ENCODE results near the gene ITGAL. TPM values are rescaled to one million over a fixed set of nuclear protein-coding genes. Genes with fewer than 3 reads are reported as not detected.
A peak's percentile ranks its signal among the peaks of the same experiment; 100 is the strongest.
"Not testable (repeated sequence)": the region's sequence is repeated elsewhere in the genome, so short reads cannot be mapped to it uniquely, and the experiment has no call there.

ITGAL gene
- total and polyA plus RNA-seq, 4 donors = 1.2 to 4.9 (median 3.7) TPM

- Histone ChIP-seq H3K9me3 (ENCODE audit: control insufficient read depth, insufficient read depth, low read length) (no peaks in the 10 kb centered on the region), H3K4me3 (ENCODE audit: low read depth, low read length) (no peak overlapping the region), H3K36me3 (ENCODE audit: control insufficient read depth, insufficient read depth, low read length) (peaks cover 32% of the 10 kb centered on the region), H3K27ac (ENCODE audit: low read depth, low read length) (no peak overlapping the region), H3K27me3 (ENCODE audit: control insufficient read depth, insufficient read depth, low read length) (no peaks in the 10 kb centered on the region), H3K4me1 (ENCODE audit: control insufficient read depth, insufficient read depth, low read length) (peaks cover 36% of the 10 kb centered on the region)
- no peak for DNase-seq (ENCODE audit: low read depth in 4 of 6, low spot score in 6 of 6)
- WGBS (ENCODE audit: insufficient coverage) = 92% methylated on average over 8 of the region's 13 CpGs
Observed at GRCh38 chr16:30530163-30531037, 57.9 kb downstream of the ITGAL start.

GRCh38 chr16:30532285-30533145 is 60.0 kb downstream of the ITGAL start:
- Histone ChIP-seq H3K27me3 (ENCODE audit: control insufficient read depth, insufficient read depth, low read length) (no peaks in the 10 kb centered on the region), H3K9me3 (ENCODE audit: control insufficient read depth, insufficient read depth, low read length) (no peaks in the 10 kb centered on the region), H3K4me1 (ENCODE audit: control insufficient read depth, insufficient read depth, low read length) (peaks cover 29% of the 10 kb centered on the region), H3K4me3 (ENCODE audit: low read depth, low read length) (no peak overlapping the region), H3K36me3 (ENCODE audit: control insufficient read depth, insufficient read depth, low read length) (peaks cover 32% of the 10 kb centered on the region), H3K27ac (ENCODE audit: low read depth, low read length) (no peak overlapping the region)
- WGBS (ENCODE audit: insufficient coverage) = 95% methylated on average over 52 of the region's 57 CpGs
- no peak for DNase-seq (ENCODE audit: low read depth in 4 of 6, low spot score in 6 of 6)

- 81% methylated on average over 10 of the region's 11 CpGs for WGBS (ENCODE audit: insufficient coverage)
- H3K4me3 ChIP-seq (ENCODE audit: low read depth, low read length) = no peak overlapping the region
- DNase-seq (ENCODE audit: low read depth in 4 of 6, low spot score in 6 of 6) = no peak
Observed at GRCh38 chr16:30533146-30533522, 60.6 kb downstream of the ITGAL start.

GRCh38 chr16:30533748-30534367 is 61.3 kb downstream of the ITGAL start:
- H3K9me3 ChIP-seq (ENCODE audit: control insufficient read depth, insufficient read depth, low read length) = no peaks in the 10 kb centered on the region
- 21% methylated on average over 24 of the region's 29 CpGs for WGBS (ENCODE audit: insufficient coverage)

More at GRCh38 chr16:30533146-30533522, 60.6 kb downstream of the ITGAL start:
- H3K36me3 ChIP-seq (ENCODE audit: control insufficient read depth, insufficient read depth, low read length) = peaks cover 32% of the 10 kb centered on the region
- no peaks in the 10 kb centered on the region for H3K9me3 ChIP-seq (ENCODE audit: control insufficient read depth, insufficient read depth, low read length)
- H3K27ac ChIP-seq (ENCODE audit: low read depth, low read length) = no peak overlapping the region
- peaks cover 22% of the 10 kb centered on the region for H3K4me1 ChIP-seq (ENCODE audit: control insufficient read depth, insufficient read depth, low read length)
- H3K27me3 ChIP-seq (ENCODE audit: control insufficient read depth, insufficient read depth, low read length) = no peaks in the 10 kb centered on the region

GRCh38 chr16:30534368-30535105 is 62.0 kb downstream of the ITGAL start, which contains the start of gene ZNF747:
Gene ZNF747, minus strand, starts transcription at chr16:30534858. Its CDS starts 179 bp downstream, at chr16:30534679.
- Histone ChIP-seq H3K4me3 (ENCODE audit: low read depth, low read length) (peak within 1 kb of the TSS; percentile 92), H3K9me3 (ENCODE audit: control insufficient read depth, insufficient read depth, low read length) (no peaks in the 10 kb centered on the region), H3K27ac (ENCODE audit: low read depth, low read length) (peak within 1 kb of the TSS; percentile 94), H3K4me1 (ENCODE audit: control insufficient read depth, insufficient read depth, low read length) (peaks cover 21% of the 10 kb centered on the region), H3K36me3 (ENCODE audit: control insufficient read depth, insufficient read depth, low read length) (peaks cover 36% of the 10 kb centered on the region), H3K27me3 (ENCODE audit: control insufficient read depth, insufficient read depth, low read length) (no peaks in the 10 kb centered on the region)
- under 1% methylated on average over 70 of the region's 70 CpGs for WGBS (ENCODE audit: insufficient coverage)
- peak; percentile 87 to 98 (median 92) for DNase-seq (ENCODE audit: low read depth in 4 of 6, low spot score in 6 of 6)

More at GRCh38 chr16:30533748-30534367, 61.3 kb downstream of the ITGAL start:
- Histone ChIP-seq H3K27me3 (ENCODE audit: control insufficient read depth, insufficient read depth, low read length) (no peaks in the 10 kb centered on the region), H3K4me1 (ENCODE audit: control insufficient read depth, insufficient read depth, low read length) (peaks cover 21% of the 10 kb centered on the region), H3K27ac (ENCODE audit: low read depth, low read length) (peak overlapping the region; percentile 94), H3K4me3 (ENCODE audit: low read depth, low read length) (peak overlapping the region; percentile 92), H3K36me3 (ENCODE audit: control insufficient read depth, insufficient read depth, low read length) (peaks cover 32% of the 10 kb centered on the region)
- no peak for DNase-seq (ENCODE audit: low read depth in 4 of 6, low spot score in 6 of 6)

- peak overlapping the region; percentile 94 for H3K27ac ChIP-seq (ENCODE audit: low read depth, low read length)
- under 1% methylated on average over 15 of the region's 18 CpGs for WGBS (ENCODE audit: insufficient coverage)
- peaks cover 21% of the 10 kb centered on the region for H3K4me1 ChIP-seq (ENCODE audit: control insufficient read depth, insufficient read depth, low read length)
- peak overlapping the region; percentile 92 for H3K4me3 ChIP-seq (ENCODE audit: low read depth, low read length)
- H3K27me3 ChIP-seq (ENCODE audit: control insufficient read depth, insufficient read depth, low read length) = no peaks in the 10 kb centered on the region
- H3K9me3 ChIP-seq (ENCODE audit: control insufficient read depth, insufficient read depth, low read length) = no peaks in the 10 kb centered on the region
- peaks cover 38% of the 10 kb centered on the region for H3K36me3 ChIP-seq (ENCODE audit: control insufficient read depth, insufficient read depth, low read length)
- DNase-seq (ENCODE audit: low read depth in 4 of 6, low spot score in 6 of 6) = no peak
Observed at GRCh38 chr16:30535106-30535776, 62.7 kb downstream of the ITGAL start.

- Histone ChIP-seq H3K4me1 (ENCODE audit: control insufficient read depth, insufficient read depth, low read length) (peaks cover 21% of the 10 kb centered on the region), H3K9me3 (ENCODE audit: control insufficient read depth, insufficient read depth, low read length) (no peaks in the 10 kb centered on the region), H3K27me3 (ENCODE audit: control insufficient read depth, insufficient read depth, low read length) (no peaks in the 10 kb centered on the region), H3K27ac (ENCODE audit: low read depth, low read length) (peak overlapping the region; percentile 94), H3K36me3 (ENCODE audit: control insufficient read depth, insufficient read depth, low read length) (peaks cover 35% of the 10 kb centered on the region), H3K4me3 (ENCODE audit: low read depth, low read length) (peak overlapping the region; percentile 92)
- 21% methylated on average over 10 of the region's 12 CpGs for WGBS (ENCODE audit: insufficient coverage)
- peak in 2 of 6 donors; percentile 82 to 84 for DNase-seq (ENCODE audit: low read depth in 4 of 6, low spot score in 6 of 6)
Observed at GRCh38 chr16:30535777-30536190, 63.2 kb downstream of the ITGAL start.

GRCh38 chr16:30536391-30537024 is 64.0 kb downstream of the ITGAL start:
- Histone ChIP-seq H3K4me1 (ENCODE audit: control insufficient read depth, insufficient read depth, low read length) (peaks cover 21% of the 10 kb centered on the region), H3K36me3 (ENCODE audit: control insufficient read depth, insufficient read depth, low read length) (peaks cover 28% of the 10 kb centered on the region)
- H3K9me3 ChIP-seq (ENCODE audit: control insufficient read depth, insufficient read depth, low read length); DNase-seq (ENCODE audit: low read depth in 4 of 6, low spot score in 6 of 6); H3K27me3 ChIP-seq (ENCODE audit: control insufficient read depth, insufficient read depth, low read length); H3K4me3 ChIP-seq (ENCODE audit: low read depth, low read length); H3K27ac ChIP-seq (ENCODE audit: low read depth, low read length): not testable (repeated sequence)
- 99% methylated on average over 7 of the region's 13 CpGs for WGBS (ENCODE audit: insufficient coverage)
